Measurements from ENCODE around the gene METTL23. TPM values are rescaled to one million over a fixed set of nuclear protein-coding genes. Genes with fewer than 3 reads are reported as not detected.

The METTL23 gene
- total and polyA plus RNA-seq, 2 of the 8 experiments (the other 6 are each of a cell fraction or from before 2014, with no cell fraction given): 36.1 to 60.2 TPM

GRCh38 chr17:76686538-76687297 lies 39.9 kb upstream of the METTL23 start:
- peaks cover 0 to 24% (median 12%) of the 10 kb centered on the region in 4 experiments; a peak in 6 of 7 replicates for H3K4me1 ChIP-seq (replicated peaks in 1 of 4; ENCODE audit: control insufficient read depth in 3 of 4, insufficient read depth in 4 of 4, low read length in 3 of 4)
- no peak overlapping the region for H3K4me2 ChIP-seq (ENCODE audit: insufficient read depth in 1 of 2, low read depth in 2 of 2, low read length in 2 of 2)
- H3K23me2 ChIP-seq (ENCODE audit: low read depth, low read length): no peaks in the 10 kb centered on the region
- no peak overlapping the region for H4K91ac ChIP-seq (replicated peaks; ENCODE audit: insufficient read length, low read length)
- H2AFZ ChIP-seq (ENCODE audit: low read length): no peak overlapping the region
- peaks cover 0 to 2% of the 10 kb centered on the region in 2 experiments for H4K20me1 ChIP-seq (replicated peaks in 1 of 2; ENCODE audit: control insufficient read depth in 1 of 2, insufficient read depth in 2 of 2, low read length in 2 of 2)
- no peak overlapping the region for H3K14ac ChIP-seq (ENCODE audit: insufficient read length)
- H3K56ac ChIP-seq (replicated peaks; ENCODE audit: insufficient read length, low read depth, low read length): no peak overlapping the region
- no peak overlapping the region for H4K5ac ChIP-seq (ENCODE audit: insufficient read length, low read depth, low read length)
- H3K4me3 ChIP-seq (ENCODE audit: extremely low read depth in 1 of 4, insufficient read depth in 2 of 4, low read depth in 3 of 4, low read length in 4 of 4): no peak overlapping the region
- no peak overlapping the region for H3K27ac ChIP-seq (ENCODE audit: low read depth, low read length)
- ChIA-PET CTCF (ENCODE audit: partially characterized antibody) (interaction anchor here (0.7 to 13.1 kb wide), 5 partner anchors 21 to 174 kb away, joined by 3 to 155 read pairs (median 4); partner anchors contain the start of gene MXRA7), POLR2A (ENCODE audit: partially characterized antibody) (interaction anchor here (0.6 to 1.3 kb wide), 4 partner anchors 11 to 20 kb away, joined by 3 to 4 read pairs (median 3); no protein-coding TSS in a partner anchor)
- H3K18ac ChIP-seq (ENCODE audit: extremely low read depth, low read length): no peak overlapping the region
- DNase-seq (ENCODE audit: low read depth in 1 of 2, low spot score in 2 of 2) (no peak), FAIRE-seq (no peak)
- H2BK120ac ChIP-seq (replicated peaks; ENCODE audit: low read depth, low read length): no peak overlapping the region
- no peaks in the 10 kb centered on the region for H3K79me2 ChIP-seq (ENCODE audit: control insufficient read depth in 1 of 2, insufficient read depth in 2 of 2, low read length in 2 of 2)
- H2BK15ac ChIP-seq (ENCODE audit: low read length): no peak overlapping the region
- no peaks in the 10 kb centered on the region for H3K27me3 ChIP-seq (replicated peaks in 1 of 4; ENCODE audit: control insufficient read depth in 3 of 4, extremely low read depth in 1 of 4, insufficient read depth in 3 of 4, low read length in 3 of 4)
- no peaks in the 10 kb centered on the region for H3K9me3 ChIP-seq (ENCODE audit: insufficient read depth in 2 of 2, low read depth in 1 of 2, low read length in 1 of 2)
- no peak overlapping the region for H2AK5ac ChIP-seq (ENCODE audit: low read depth, low read length)
- H2BK5ac ChIP-seq (ENCODE audit: low read depth, low read length): no peak overlapping the region
- H3K79me1 ChIP-seq (ENCODE audit: low read depth, low read length): no peaks in the 10 kb centered on the region
- WGBS, 2 experiments (ENCODE audit: extremely low coverage in 1 of 2, insufficient coverage in 1 of 2, insufficient read length in 1 of 2, insufficient replicate concordance in 2 of 2, low coverage in 1 of 2, low lambda C conversion rate in 2 of 2, missing lambda C conversion rate in 1 of 2): 85% methylated on average over 12 of the region's 15 CpGs; no CpG with 5 or more reads in 1 of the 2 experiments
- no peak overlapping the region for H3K23ac ChIP-seq (ENCODE audit: insufficient read length)
- no peak overlapping the region for H2BK12ac ChIP-seq (ENCODE audit: low read depth, low read length)
- H3K36me3 ChIP-seq (ENCODE audit: control insufficient read depth in 2 of 4, insufficient read depth in 4 of 4, low read length in 3 of 4): no peaks in the 10 kb centered on the region
- H3K4ac ChIP-seq (replicated peaks; ENCODE audit: insufficient read length, low read depth, low read length): no peak overlapping the region
- no peak overlapping the region for H3K9ac ChIP-seq (replicated peaks in 1 of 4; ENCODE audit: extremely low read depth in 1 of 4, low read depth in 3 of 4, low read length in 3 of 4)
- no peak overlapping the region for H2BK20ac ChIP-seq (ENCODE audit: low read length)
- peak overlapping the region; percentile 36 for H4K8ac ChIP-seq (ENCODE audit: extremely low read depth, insufficient read depth, low read length)
- TF ChIP-seq CBX5 (IDR thresholded peaks at IDR 0.05; ENCODE audit: low read depth, low read length) (no peak), RNF2 (IDR thresholded peaks at IDR 0.05; ENCODE audit: borderline replicate concordance, low read depth, low read length, missing control alignments, poor library complexity, severe bottlenecking) (no peak), BACH1 (IDR thresholded peaks at IDR 0.05; ENCODE audit: low read length) (no peak), RFX5 (IDR thresholded peaks at IDR 0.05; ENCODE audit: borderline replicate concordance, low read depth, low read length) (no peak), KDM1A (IDR thresholded peaks at IDR 0.05; ENCODE audit: borderline replicate concordance, low read length) (no peak), TBP (IDR thresholded peaks at IDR 0.05; ENCODE audit: low read depth, low read length) (no peak), TAF1 (IDR thresholded peaks at IDR 0.05; ENCODE audit: low read depth, low read length) (no peak), CHD1 (IDR thresholded peaks at IDR 0.05; ENCODE audit: low read depth, low read length) (no peak), ZNF274 (IDR thresholded peaks at IDR 0.05; ENCODE audit: borderline replicate concordance, extremely low read depth, low read length) (no peak), GTF2F1 (IDR thresholded peaks at IDR 0.05; ENCODE audit: borderline replicate concordance, low read depth, low read length) (no peak), SP1 (IDR thresholded peaks at IDR 0.05; ENCODE audit: low read depth, low read length) (no peak), SP2 (IDR thresholded peaks at IDR 0.05; ENCODE audit: low read length) (no peak), PHF8 (conservative IDR thresholded peaks at IDR 0.05; ENCODE audit: low read depth, low read length) (no peak)
